Stimulated activated CD4-positive, alpha-beta T cell treated with anti-CD3 and anti-CD28 coated beads, Interleukin-1b, Interleukin-23, amount 100 ng/mL, for 24 hours (primary cell): ENCODE data around the gene ATG3.
"Not testable (repeated sequence)": the region's sequence is repeated elsewhere in the genome, so short reads cannot be mapped to it uniquely, and the experiment has no call there.

Experiments used
- DNase-seq, 4 experiments: peaks; one replicate each; pipeline ENCODE4 v3.0.0-alpha.2; 2020; ENCODE audit warnings: low read depth in 4 of 4, low spot score in 1 of 4

Gene ATG3

GRCh38 chr3:112500621-112501020 is 61.1 kb downstream of the ATG3 start:
- DNase-seq = no peak

- DNase-seq = no peak
Observed at GRCh38 chr3:112498914-112499711, 62.6 kb downstream of the ATG3 start, which contains the start of gene BTLA. Gene BTLA, minus strand, starts transcription at chr3:112499472. Its CDS starts 114 bp downstream, at chr3:112499358.

GRCh38 chr3:112497897-112498548 is 63.7 kb downstream of the ATG3 start:
- no peak for DNase-seq

DNA sequence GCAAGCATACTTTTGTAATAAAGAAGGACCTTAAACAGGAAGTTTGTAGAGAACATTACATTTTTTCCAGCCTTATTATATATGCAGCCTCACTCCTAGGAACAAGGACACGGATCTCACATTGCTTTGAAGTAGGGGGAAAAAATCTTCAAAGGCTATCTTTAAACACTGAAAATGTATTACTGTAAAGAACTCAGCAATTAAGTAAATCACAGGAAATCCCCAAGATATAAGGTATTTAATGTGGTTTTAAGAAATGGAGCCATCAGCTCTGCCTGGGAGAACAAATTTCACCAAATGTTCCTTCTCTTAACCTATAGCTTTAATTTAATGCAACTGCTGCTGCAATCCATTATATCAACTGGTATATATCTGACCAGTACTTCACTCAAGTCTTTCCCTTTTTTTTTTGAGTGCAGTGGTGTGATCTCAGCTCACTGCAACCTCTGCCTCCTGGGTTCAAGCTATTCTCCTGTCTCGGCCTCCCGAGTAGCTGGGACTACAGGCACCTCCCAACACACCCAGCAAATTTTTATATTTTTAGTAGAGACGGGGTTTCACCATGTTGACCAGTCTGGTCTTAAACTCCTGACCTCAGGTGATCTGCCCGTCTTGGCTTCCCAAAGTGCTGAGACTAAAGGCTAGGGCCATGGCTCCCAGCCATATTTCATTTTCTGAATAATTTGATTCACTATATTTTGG is 65.2 kb downstream of the ATG3 start:
- DNase-seq = no peak

DNA sequence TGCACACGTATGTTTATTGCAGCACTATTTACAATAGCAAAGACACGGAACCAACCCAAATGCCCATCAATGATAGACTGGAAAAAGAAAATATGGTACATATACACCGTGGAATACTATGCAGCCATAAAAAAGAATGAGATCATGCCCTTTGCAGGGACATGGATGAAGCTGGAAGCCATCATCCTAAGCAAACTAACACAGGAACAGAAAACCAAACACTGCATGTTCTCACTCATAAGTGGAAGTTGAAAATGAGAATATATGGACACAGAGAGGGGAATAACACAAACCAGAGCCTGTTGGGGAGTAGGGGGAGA is 67.4 kb downstream of the ATG3 start:
- not testable (repeated sequence) for DNase-seq

GRCh38 chr3:112492124-112492523 is 69.6 kb downstream of the ATG3 start:
- no peak for DNase-seq

- no peak for DNase-seq
Observed at GRCh38 chr3:112491373-112491772, 70.4 kb downstream of the ATG3 start.

DNA sequence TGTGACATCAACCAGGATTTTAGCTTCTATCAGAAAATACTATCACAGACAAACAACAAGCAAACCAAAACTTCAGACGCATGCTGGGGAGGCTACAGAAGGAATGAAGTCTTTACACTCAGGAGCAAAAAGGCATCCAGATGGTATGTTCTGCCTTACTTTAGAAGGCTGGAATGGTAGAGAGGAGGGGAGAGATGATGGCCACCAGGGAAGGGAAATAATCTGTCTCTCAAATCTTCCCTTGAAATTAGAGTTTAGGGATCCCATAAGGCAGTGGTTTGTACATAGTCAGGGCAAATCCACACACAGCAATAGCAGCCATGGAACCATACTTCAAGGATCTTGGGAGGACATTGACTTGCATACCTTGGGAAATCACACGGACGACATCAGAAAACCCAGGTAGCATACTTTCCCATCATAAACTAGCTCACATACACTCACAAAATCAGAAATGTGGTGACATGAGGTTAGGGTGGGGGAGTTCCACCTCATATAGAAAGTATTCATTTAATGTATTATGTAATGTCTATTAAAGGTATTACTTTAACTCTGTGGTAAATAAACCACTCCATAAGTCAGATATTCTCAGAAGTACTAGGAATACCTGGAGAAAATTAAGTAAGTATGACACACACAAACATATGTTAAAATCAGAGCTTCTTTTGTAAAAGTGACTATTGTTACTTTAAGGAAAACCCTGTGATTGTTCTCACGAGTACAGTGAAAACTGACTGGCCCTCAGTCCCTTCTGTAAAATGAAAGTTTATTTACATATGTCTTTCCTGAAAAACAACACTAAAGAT is 71.9 kb downstream of the ATG3 start:
- DNase-seq = no peak

DNA sequence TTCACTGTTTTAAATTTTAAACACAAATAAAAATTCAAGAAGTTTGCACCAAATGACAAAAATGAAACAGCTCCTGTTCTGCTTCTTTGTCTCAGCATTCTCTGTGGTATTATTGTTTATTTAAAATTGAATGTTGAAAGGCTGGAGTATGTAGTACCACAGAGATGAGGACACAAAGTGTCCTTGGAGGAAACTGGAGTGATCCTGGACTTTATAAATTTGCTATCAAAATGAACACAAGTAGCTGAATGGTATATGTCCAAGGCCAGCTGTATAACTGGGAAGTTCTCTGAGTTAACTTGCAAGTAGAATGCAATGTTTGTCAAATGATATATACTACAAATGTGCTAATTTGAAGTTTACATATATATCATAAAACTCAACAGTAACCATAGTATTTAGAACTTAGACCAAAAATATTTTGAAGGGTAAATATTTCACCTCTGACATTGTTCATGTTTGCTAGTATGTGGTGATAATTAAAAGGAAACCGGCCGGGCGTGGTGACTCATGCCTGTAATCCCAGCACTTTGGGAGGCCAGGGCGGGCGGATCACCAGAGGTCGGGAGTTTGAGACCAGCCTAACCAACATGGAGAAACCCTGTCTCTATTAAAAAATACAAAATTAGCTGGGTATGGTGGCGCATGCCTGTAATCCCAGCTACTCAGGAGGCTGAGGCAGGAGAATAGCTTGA is 74.8 kb downstream of the ATG3 start:
- DNase-seq = no peak

- no peak for DNase-seq
Observed at GRCh38 chr3:112484352-112484751, 77.4 kb downstream of the ATG3 start.

DNA sequence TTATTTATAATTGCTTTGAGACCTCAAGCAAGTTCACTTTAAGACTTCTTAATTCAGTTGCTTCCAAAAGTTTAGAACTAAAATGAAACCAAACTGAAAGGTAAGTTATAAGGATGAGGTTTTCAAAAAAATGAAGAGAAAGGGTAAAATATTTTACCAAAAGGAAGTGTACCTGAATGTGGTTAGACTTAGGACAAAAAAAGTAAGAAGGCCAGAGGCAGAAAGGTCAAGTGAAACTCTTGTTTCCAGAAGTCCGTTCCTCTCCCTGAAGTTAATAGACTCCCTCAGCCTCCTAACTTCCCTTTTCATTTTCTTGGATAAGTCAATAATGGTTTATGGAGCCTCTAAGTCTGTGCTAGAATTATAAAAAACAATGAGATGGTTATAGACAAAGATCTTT is 79.1 kb downstream of the ATG3 start:
- DNase-seq = no peak
